HG02885 (cell line): Measurements from ENCODE around the gene ZNF174.

Source experiments
- ATAC-seq: cut with Tn5 transposase; IDR thresholded peaks from one replicate; pipeline ENCODE4 v1.9.1; 2021; ENCODE audit warnings: mild to moderate bottlenecking; ENCODE audit not compliant: unreplicated experiment, poor library complexity

ZNF174 gene

GRCh38 chr16:3400779-3401688 is at the start of gene ZNF174, which contains the start of gene ZSCAN32:
ZNF174 (plus strand) TSS chr16:3401215; CDS start chr16:3402005, 790 bp downstream.
ZSCAN32 (minus strand) TSS chr16:3401004; CDS start chr16:3397557, 3,447 bp downstream.
- ATAC-seq: peak; percentile 97

GRCh38 chr16:3355589-3355988 is 45.4 kb upstream of the ZNF174 start, which contains the start of gene OR2C1:
OR2C1 (plus strand) TSS chr16:3355889; CDS start chr16:3355941, 52 bp downstream.
- ATAC-seq: no peak

GRCh38 chr16:3356118-3356517 is 44.9 kb upstream of the ZNF174 start:
- ATAC-seq: no peak

- ATAC-seq: no peak
These were observed 42.1 kb upstream of the ZNF174 start for GRCh38 chr16:3358871-3359270.

GRCh38 chr16:3362931-3363330 is 38.1 kb upstream of the ZNF174 start:
- ATAC-seq: no peak

GRCh38 chr16:3363793-3364192 is 37.2 kb upstream of the ZNF174 start:
- ATAC-seq: no peak

- no peak for ATAC-seq
These were observed 36.1 kb upstream of the ZNF174 start for GRCh38 chr16:3364774-3365427.

GRCh38 chr16:3369073-3369472 is 31.9 kb upstream of the ZNF174 start:
- ATAC-seq: no peak

- ATAC-seq: no peak
These were observed 25.3 kb upstream of the ZNF174 start for GRCh38 chr16:3375680-3376079.

GRCh38 chr16:3377917-3378316 is 23.1 kb upstream of the ZNF174 start:
- ATAC-seq: no peak

GRCh38 chr16:3383045-3383448 is 18.0 kb upstream of the ZNF174 start:
- no peak for ATAC-seq

- ATAC-seq: no peak
These were observed 12.7 kb upstream of the ZNF174 start for GRCh38 chr16:3388325-3388724.

- no peak for ATAC-seq
These were observed 11.2 kb upstream of the ZNF174 start for GRCh38 chr16:3389663-3390338.

- no peak for ATAC-seq
These were observed 603 bp upstream of the ZNF174 start for GRCh38 chr16:3400446-3400778.

- ATAC-seq: no peak
These were observed 843 bp downstream of the ZNF174 start for GRCh38 chr16:3401719-3402397.

- no peak for ATAC-seq
These were observed 7.7 kb downstream of the ZNF174 start for GRCh38 chr16:3408561-3409197.

GRCh38 chr16:3413730-3414379 is 12.8 kb downstream of the ZNF174 start:
- no peak for ATAC-seq

GRCh38 chr16:3431779-3432219 is 30.8 kb downstream of the ZNF174 start:
- ATAC-seq: no peak

GRCh38 chr16:3434373-3434772 is 33.4 kb downstream of the ZNF174 start:
- ATAC-seq: no peak
